GM21619 (cell line): ENCODE results near the gene TMEM143.
"Not testable (repeated sequence)": the region's sequence is repeated elsewhere in the genome, so short reads cannot be mapped to it uniquely, and the experiment has no call there.

Experiments used
- ATAC-seq: cut with Tn5 transposase; IDR thresholded peaks from one replicate; pipeline ENCODE4 v1.9.1; 2021; ENCODE audit not compliant: unreplicated experiment

The TMEM143 gene

GRCh38 chr19:48363810-48364597 is at the start of gene TMEM143, which contains the start of gene SYNGR4:
TSS of gene TMEM143 (minus strand) at chr19:48363940. CDS start at chr19:48363920, 20 bp downstream.
TSS of gene SYNGR4 (plus strand) at chr19:48364367. CDS start at chr19:48365843, 1,476 bp downstream.
- peak; percentile 80 for ATAC-seq

- no peak for ATAC-seq
Measured at GRCh38 chr19:48405850-48406249, 42.1 kb upstream of the TMEM143 start.

DNA sequence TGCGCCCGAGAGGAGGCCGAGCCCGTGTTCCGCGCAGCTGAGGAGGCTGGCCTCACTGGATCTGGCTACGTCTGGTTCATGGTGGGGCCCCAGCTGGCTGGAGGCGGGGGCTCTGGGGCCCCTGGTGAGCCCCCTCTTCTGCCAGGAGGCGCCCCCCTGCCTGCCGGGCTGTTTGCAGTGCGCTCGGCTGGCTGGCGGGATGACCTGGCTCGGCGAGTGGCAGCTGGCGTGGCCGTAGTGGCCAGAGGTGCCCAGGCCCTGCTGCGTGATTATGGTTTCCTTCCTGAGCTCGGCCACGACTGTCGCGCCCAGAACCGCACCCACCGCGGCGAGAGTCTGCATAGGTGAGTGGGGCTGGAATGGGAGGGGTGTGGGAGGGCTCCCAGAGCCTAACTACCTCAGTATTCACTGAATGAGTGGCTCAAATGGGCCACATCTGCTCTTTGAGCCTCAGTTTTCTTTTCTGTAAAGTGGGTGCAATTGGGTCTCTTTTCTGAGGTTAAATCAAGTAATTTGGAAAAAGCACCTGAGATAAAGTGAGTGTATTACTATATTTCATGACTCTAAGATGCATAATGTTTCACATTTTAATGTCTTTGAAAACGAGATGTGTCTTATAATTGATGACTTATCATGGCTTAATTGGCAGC is 41.4 kb upstream of the TMEM143 start:
- no peak for ATAC-seq

GRCh38 chr19:48403606-48404005 is 39.9 kb upstream of the TMEM143 start:
- no peak for ATAC-seq

- no peak for ATAC-seq
Measured at GRCh38 chr19:48401287-48401686, 37.5 kb upstream of the TMEM143 start.

GRCh38 chr19:48400018-48400742 is 36.4 kb upstream of the TMEM143 start:
- no peak for ATAC-seq

DNA sequence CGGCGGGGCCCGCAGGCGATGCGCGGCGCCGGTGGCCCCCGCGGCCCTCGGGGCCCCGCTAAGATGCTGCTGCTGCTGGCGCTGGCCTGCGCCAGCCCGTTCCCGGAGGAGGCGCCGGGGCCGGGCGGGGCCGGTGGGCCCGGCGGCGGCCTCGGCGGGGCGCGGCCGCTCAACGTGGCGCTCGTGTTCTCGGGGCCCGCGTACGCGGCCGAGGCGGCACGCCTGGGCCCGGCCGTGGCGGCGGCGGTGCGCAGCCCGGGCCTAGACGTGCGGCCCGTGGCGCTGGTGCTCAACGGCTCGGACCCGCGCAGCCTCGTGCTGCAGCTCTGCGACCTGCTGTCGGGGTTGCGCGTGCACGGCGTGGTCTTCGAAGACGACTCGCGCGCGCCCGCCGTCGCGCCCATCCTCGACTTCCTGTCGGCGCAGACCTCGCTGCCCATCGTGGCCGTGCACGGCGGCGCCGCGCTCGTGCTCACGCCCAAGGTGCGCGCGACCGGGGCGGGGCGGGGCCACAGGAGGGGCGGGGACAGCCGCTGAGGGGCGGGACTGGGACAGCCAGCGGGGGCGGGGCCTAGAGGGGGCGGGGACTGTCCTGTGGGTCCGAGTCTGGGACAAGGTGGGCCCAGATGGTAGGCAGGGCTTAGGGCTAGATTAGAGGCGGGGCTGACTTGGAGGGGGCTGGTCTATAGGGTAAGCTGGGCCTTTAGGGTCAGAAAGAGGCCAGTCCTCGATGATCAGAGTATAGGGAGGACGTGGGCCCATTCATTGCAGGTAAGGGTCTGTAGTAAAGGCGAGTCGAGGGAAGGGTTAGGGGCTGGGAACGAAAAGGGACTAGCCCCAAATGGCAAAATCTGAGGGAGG is 34.9 kb upstream of the TMEM143 start:
- ATAC-seq = no peak

DNA sequence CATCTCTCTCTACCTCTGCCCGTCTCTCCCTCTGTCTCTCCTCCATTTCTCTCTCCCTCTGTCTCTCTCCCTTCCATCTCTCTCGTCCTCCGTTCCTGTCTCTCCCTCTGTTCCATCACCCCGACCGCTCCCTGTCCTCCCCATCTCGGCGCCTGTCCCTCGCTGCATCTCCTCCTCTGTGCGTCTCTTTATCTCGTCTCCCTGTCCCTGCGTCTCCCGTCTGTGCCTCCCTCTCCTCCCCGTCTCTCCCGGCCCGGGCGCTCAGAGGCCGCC is 34.3 kb upstream of the TMEM143 start:
- no peak for ATAC-seq

DNA sequence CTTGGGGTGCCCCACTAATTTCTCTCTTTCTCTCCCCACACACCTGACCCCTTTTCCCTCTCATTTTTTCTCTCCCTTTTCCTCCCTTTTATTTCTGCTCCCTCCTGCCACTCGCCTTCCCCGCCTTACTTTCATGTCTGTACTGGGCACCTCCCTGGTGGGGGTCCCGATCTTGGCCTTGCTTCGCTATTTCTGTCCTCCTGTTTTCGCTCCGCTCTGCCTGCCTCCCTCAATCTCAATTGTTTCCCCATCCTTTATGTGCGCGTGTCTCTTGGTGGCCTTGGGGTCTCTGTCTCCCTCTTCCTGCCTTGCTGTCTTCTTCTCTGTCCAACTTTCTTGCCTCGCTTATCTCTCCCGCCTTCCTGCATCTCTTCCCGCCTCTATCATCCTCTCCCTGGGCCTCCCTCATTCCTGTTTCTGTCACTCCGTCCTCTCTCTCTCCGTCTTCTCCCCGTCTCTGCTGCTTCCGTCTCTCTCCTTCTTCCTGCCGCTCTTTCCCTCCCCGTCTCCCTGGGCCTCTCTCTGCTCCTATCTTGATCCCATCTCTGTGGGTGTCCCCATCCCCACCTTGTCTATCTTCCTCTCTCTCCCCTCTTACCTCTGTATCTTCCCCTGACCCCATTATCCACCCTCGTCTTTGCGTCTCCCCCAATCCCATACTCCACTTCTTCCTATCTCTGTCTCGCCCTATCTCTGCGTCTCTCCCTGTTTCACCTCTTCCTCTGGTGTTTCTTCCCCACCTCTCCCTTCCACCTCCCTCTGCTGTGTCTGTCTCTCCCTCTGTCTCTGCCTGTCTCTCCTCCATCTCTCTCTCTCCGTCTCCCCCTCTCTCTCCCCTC is 33.7 kb upstream of the TMEM143 start:
- ATAC-seq = no peak

DNA sequence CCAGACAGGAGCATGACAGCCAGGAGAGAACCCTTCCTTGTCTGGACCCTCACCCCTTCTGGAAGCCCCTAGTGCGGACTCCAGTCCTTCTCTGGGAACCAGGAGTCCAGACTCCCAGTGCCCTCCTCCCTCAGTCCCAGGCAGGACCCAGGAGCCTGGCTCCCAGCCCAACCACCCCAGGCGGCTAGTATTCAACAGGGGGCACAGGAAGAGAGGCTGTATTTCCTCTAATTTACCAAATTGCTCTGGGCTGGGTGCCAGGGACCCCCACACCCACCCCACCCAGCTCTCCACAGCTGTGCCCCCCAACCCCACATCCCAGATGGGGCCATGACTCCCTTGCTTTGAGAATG is 33.1 kb upstream of the TMEM143 start:
- ATAC-seq = no peak

DNA sequence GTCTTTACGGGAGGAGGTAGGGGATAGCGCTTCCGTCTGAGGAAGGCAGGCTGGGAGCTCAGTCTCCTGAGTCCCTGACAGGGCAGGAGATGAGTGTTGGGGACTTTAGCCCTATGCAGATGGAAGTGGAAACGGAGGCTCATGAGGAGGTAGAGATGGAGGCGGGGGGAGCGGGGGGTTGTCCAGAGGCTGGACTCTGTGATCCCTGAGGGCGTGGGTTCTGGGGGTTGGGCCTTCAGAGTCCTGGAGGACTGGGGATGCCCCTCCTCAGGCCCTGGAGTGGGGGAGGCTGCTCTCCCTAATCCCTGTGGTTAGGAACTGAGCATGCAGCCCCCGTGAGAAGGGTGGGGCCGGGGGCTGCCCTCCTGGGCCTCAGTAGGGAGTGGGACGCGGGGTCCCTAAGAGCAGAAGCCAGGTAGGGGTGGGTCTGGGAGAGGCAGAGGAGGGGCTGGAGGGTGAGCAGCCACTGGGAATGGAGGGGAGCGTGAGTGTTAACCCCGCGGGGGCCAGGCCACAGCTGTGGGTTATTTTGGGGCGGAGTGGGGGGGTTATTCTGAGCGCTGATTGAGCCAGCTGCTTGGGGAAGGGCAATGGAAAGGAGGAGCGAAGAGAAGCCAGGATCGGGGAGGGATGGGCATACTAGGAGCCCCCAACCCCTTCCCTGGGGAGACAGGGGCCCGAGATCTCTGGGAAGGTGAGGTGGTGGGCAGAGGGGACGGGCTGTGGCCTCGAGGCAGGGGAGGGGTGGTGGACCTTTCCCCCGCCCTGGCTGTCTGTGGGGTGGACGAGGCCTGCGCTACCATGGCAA is 32.5 kb upstream of the TMEM143 start:
- ATAC-seq = no peak

DNA sequence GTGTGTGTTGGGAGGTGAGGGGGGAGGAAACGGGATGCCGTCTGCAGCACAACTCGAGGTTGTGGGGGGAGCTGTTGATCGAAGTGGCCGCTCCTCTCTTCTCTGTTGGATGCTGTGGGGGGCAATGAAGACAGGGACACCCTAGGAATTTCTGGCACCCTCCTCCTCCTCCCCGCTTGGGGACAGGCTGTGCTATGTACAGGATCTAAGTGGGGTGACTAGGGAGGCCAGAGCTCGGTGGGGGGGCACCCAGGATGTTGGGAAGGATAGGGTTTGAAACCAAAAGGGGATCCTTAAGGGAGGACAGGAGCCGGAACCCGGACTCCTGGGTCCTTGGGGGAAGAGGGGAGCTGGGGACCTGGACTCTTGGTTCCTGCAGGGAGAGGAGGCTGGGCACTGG is 31.8 kb upstream of the TMEM143 start:
- no peak for ATAC-seq

- no peak for ATAC-seq
Measured at GRCh38 chr19:48395170-48395455, 31.4 kb upstream of the TMEM143 start.

- no peak for ATAC-seq
Measured at GRCh38 chr19:48394331-48395169, 30.8 kb upstream of the TMEM143 start.

GRCh38 chr19:48393559-48394330 is 30.0 kb upstream of the TMEM143 start, which contains the start of gene GRIN2D:
TSS of gene GRIN2D (plus strand) at chr19:48393668. CDS start at chr19:48398393, 4,725 bp downstream.
- no peak for ATAC-seq

DNA sequence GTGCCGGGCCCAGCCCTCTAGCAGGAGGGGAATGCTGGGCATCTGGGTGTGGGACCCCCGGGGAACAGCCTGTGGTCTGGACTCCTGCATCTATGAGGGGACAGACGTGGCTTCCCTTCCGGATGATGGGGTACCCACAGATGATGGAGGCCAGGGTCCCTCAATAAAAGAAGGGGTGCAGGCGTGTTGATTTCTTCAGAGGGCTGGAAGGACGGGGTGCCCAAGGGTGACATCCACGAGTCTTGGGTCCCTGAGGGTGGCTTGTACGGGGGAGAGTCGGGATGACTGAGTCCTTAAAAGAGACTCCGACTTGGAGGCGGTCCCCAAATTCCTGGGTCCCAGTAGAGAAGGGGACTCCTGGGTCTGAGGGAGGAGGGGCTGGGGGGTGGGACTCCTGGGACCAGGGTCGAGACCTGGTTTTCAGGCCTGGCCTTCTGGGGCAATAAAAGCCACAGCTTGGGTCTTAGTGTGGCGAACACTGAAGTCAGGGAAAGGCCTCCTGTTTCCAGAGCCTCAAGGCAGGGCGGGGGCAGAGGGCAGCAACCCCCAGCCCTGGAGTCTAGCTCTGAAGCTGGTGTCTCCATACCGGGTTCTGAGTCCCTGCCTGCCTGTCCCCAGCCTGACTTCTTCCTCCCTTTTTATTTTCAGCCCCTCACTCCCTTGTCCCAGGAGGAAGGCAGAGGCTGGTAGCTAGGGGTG is 29.3 kb upstream of the TMEM143 start:
- ATAC-seq = no peak

- not testable (repeated sequence) for ATAC-seq
Measured at GRCh38 chr19:48392006-48392344, 28.2 kb upstream of the TMEM143 start.
